ENCODE measurements around the gene EPAS1. TPM values are rescaled to one million over a fixed set of nuclear protein-coding genes. Genes with fewer than 3 reads are reported as not detected.

Gene EPAS1
- total RNA-seq, 1 donor from 2014 or later, result 99.8 TPM

GRCh38 chr2:46347648-46348280 is 50.6 kb downstream of the EPAS1 start:
- DNase-seq (ENCODE audit: low read depth) (no peak), FAIRE-seq (no peak)
- Histone ChIP-seq H3K27me3 (ENCODE audit: control insufficient read depth, insufficient read depth, low read length) (no peaks in the 10 kb centered on the region), H3K36me3 (ENCODE audit: control insufficient read depth, insufficient read depth, low read length) (peaks cover 16% of the 10 kb centered on the region), H3K4me3 (ENCODE audit: low read depth, low read length) (no peak overlapping the region)
- no peak for TF ChIP-seq CTCF (IDR thresholded peaks at IDR 0.05; ENCODE audit: insufficient read depth, low read length, severe bottlenecking)

DNA sequence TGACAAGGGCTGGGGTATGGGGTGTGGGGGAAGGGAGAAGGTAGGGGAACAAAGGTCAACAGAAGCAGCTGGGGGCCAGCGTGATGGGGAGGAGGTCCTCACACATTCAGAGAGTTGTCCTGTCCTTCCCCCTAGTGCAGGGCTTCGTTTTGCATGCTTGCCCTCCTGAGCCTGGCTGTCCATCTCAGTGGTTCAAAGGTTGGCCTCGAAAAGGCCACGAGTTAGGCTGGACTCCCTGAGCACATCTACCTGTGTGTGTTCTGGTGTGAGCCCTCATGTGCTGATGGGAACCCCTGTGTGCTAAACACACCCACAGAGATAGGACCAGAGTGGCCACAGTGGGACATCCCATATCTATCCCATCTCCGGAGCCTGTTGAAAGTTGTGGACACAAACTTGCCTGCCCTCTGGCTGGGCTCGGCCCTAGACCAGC is 51.9 kb downstream of the EPAS1 start:
- Histone ChIP-seq H3K36me3 (ENCODE audit: control insufficient read depth, insufficient read depth, low read length) (peaks cover 19% of the 10 kb centered on the region), H3K4me3 (ENCODE audit: low read depth, low read length) (no peak overlapping the region), H3K27me3 (ENCODE audit: control insufficient read depth, insufficient read depth, low read length) (no peaks in the 10 kb centered on the region)
- TF ChIP-seq CTCF (IDR thresholded peaks at IDR 0.05; ENCODE audit: insufficient read depth, low read length, severe bottlenecking), result no peak
- no peak for FAIRE-seq
- DNase-seq (ENCODE audit: low read depth), result no peak

- no peak for TF ChIP-seq CTCF (IDR thresholded peaks at IDR 0.05; ENCODE audit: insufficient read depth, low read length, severe bottlenecking)
- H3K4me3 ChIP-seq (ENCODE audit: low read depth, low read length), result no peak overlapping the region
- FAIRE-seq (no peak), DNase-seq (ENCODE audit: low read depth) (no peak)
- peaks cover 23% of the 10 kb centered on the region for H3K36me3 ChIP-seq (ENCODE audit: control insufficient read depth, insufficient read depth, low read length)
- H3K27me3 ChIP-seq (ENCODE audit: control insufficient read depth, insufficient read depth, low read length), result no peaks in the 10 kb centered on the region
Measured at GRCh38 chr2:46350029-46350689, 53.0 kb downstream of the EPAS1 start.

DNA sequence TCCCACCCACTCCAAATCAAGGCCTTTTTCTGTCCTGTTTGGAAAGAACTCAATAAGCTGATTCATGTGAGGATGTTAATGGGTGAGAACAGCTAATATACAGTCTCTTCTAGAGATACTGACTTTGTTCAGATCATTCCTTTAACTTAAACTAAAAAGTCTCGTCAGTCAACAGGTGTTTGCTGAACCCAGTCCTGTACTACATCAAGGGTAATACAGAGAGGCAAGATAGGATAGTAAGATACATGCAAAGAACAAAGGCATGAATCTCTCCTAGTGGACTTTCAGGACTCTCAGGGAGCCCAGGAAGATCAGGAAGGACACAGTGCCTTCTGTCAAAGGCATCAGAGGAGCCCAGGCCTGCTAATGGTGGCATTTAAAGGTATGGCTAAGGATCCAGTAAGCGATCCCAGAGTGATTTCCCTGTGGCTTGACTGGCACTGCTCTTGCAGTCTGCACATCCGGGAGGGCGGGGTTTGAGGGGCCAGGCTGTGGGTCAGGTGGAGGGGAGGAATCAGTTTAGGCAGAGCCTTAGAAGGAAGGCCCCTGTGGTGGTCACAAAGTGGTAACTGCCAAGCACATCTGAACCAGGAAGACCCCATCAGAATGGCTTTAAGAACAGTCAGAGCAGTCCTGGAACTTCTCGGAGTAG is 54.0 kb downstream of the EPAS1 start:
- Histone ChIP-seq H3K27me3 (ENCODE audit: control insufficient read depth, insufficient read depth, low read length) (no peaks in the 10 kb centered on the region), H3K36me3 (ENCODE audit: control insufficient read depth, insufficient read depth, low read length) (peaks cover 29% of the 10 kb centered on the region), H3K4me3 (ENCODE audit: low read depth, low read length) (no peak overlapping the region)
- FAIRE-seq (no peak), DNase-seq (ENCODE audit: low read depth) (no peak)
- no peak for TF ChIP-seq CTCF (IDR thresholded peaks at IDR 0.05; ENCODE audit: insufficient read depth, low read length, severe bottlenecking)

- H3K36me3 ChIP-seq (ENCODE audit: control insufficient read depth, insufficient read depth, low read length), result peaks cover 30% of the 10 kb centered on the region
- no peaks in the 10 kb centered on the region for H3K27me3 ChIP-seq (ENCODE audit: control insufficient read depth, insufficient read depth, low read length)
- TF ChIP-seq CTCF (IDR thresholded peaks at IDR 0.05; ENCODE audit: insufficient read depth, low read length, severe bottlenecking), result no peak
- DNase-seq (ENCODE audit: low read depth) (no peak), FAIRE-seq (no peak)
- H3K4me3 ChIP-seq (ENCODE audit: low read depth, low read length), result no peak overlapping the region
Measured at GRCh38 chr2:46351750-46352138, 54.5 kb downstream of the EPAS1 start.

Measured in bronchial epithelial cell (primary cell).